H9 (cell line): Measurements from ENCODE around the gene PLEKHG2. TPM values are rescaled to one million over a fixed set of nuclear protein-coding genes. Genes with fewer than 3 reads are reported as not detected.

Experiments
- DNase-seq: peaks from one replicate; pipeline ENCODE4 v3.0.0-alpha.2; 2017
- H2AFZ ChIP-seq: one replicate; pipeline ENCODE4 v1.6.1; 2013; ENCODE audit warnings: mild to moderate bottlenecking, low read length, control low read depth, moderate library complexity
- H2AK5ac ChIP-seq: 2 replicates; pipeline ENCODE4 v1.6.1; 2013; ENCODE audit warnings: low read length, control low read depth, mixed read lengths; ENCODE audit not compliant: insufficient read length
- H2BK120ac ChIP-seq: one replicate; pipeline ENCODE4 v1.6.1; 2013; ENCODE audit warnings: low read depth, mild to moderate bottlenecking, low read length, control low read depth, inconsistent platforms; ENCODE audit not compliant: poor library complexity, severe bottlenecking
- H2BK12ac ChIP-seq: 2 replicates; pipeline ENCODE4 v1.6.1; 2013; ENCODE audit warnings: low read length, control low read depth, mixed read lengths, low read depth; ENCODE audit not compliant: insufficient read length
- H2BK15ac ChIP-seq: 2 replicates; pipeline ENCODE4 v1.6.1; 2013; ENCODE audit warnings: low read depth, low read length, control low read depth
- H2BK20ac ChIP-seq: one replicate; pipeline ENCODE4 v1.6.1; 2013; ENCODE audit warnings: low read depth, mild to moderate bottlenecking, low read length, control low read depth, inconsistent platforms; ENCODE audit not compliant: poor library complexity, severe bottlenecking
- H2BK5ac ChIP-seq: 2 replicates; pipeline ENCODE4 v1.6.1; 2013; ENCODE audit warnings: low read length, control low read depth, mixed read lengths; ENCODE audit not compliant: insufficient read length
- H3K14ac ChIP-seq: 2 replicates; pipeline ENCODE4 v1.6.1; 2013; ENCODE audit warnings: low read length, control low read depth; ENCODE audit not compliant: insufficient read depth
- H3K18ac ChIP-seq: 2 replicates; pipeline ENCODE4 v1.6.1; 2013; ENCODE audit warnings: low read depth, mild to moderate bottlenecking, mixed read lengths, low read length, control low read depth; ENCODE audit not compliant: insufficient read length
- H3K23ac ChIP-seq: 2 replicates; pipeline ENCODE4 v1.6.1; 2013; ENCODE audit warnings: low read length, control low read depth, mixed read lengths, low read depth; ENCODE audit not compliant: insufficient read length
- H3K23me2 ChIP-seq: 2 replicates; pipeline ENCODE4 v1.6.1; 2013; ENCODE audit warnings: low read depth, mild to moderate bottlenecking, mixed read lengths, low read length, control low read depth; ENCODE audit not compliant: insufficient read length, poor library complexity, severe bottlenecking
- H3K27ac ChIP-seq: 2 replicates; pipeline ENCODE4 v1.5.1; 2013; ENCODE audit warnings: low read length, control low read depth, mixed read lengths, low read depth; ENCODE audit not compliant: insufficient read length
- H3K27me3 ChIP-seq: 2 replicates; pipeline ENCODE4 v1.6.1; 2013; ENCODE audit warnings: low read length, control low read depth, inconsistent platforms; ENCODE audit not compliant: insufficient read depth
- H3K4ac ChIP-seq: 2 replicates; pipeline ENCODE4 v1.6.1; 2013; ENCODE audit warnings: low read depth, mild to moderate bottlenecking, control low read depth, inconsistent platforms, low read length, moderate library complexity
- H3K4me1 ChIP-seq: 2 replicates; pipeline ENCODE4 v1.6.1; 2013; ENCODE audit warnings: low read length, control low read depth, inconsistent platforms; ENCODE audit not compliant: insufficient read depth
- H3K4me2 ChIP-seq: 2 replicates; pipeline ENCODE4 v1.6.1; 2013; ENCODE audit warnings: low read length, control low read depth, mixed read lengths; ENCODE audit not compliant: insufficient read length, insufficient read depth
- H3K56ac ChIP-seq: 2 replicates; pipeline ENCODE4 v1.6.1; 2013; ENCODE audit warnings: low read depth, mild to moderate bottlenecking, mixed read lengths, low read length, control low read depth; ENCODE audit not compliant: insufficient read length
- H3K79me1 ChIP-seq: 2 replicates; pipeline ENCODE4 v1.6.1; 2013; ENCODE audit warnings: low read depth, mild to moderate bottlenecking, moderate library complexity, low read length, control low read depth, inconsistent platforms; ENCODE audit not compliant: insufficient read depth, poor library complexity, severe bottlenecking
- H3K79me2 ChIP-seq: 2 replicates; pipeline ENCODE4 v1.6.1; 2013; ENCODE audit warnings: low read length, control low read depth, inconsistent platforms; ENCODE audit not compliant: insufficient read depth
- H3K9ac ChIP-seq: 2 replicates; pipeline ENCODE4 v1.6.1; 2013; ENCODE audit warnings: low read length, control low read depth, mixed read lengths; ENCODE audit not compliant: insufficient read length; ENCODE audit errors: extremely low read depth
- H3K9me3 ChIP-seq: one replicate; pipeline ENCODE4 v1.6.1; 2013; ENCODE audit warnings: low read depth, low read length, inconsistent platforms; ENCODE audit not compliant: control insufficient read depth
- H3T11ph ChIP-seq: one replicate; pipeline ENCODE4 v1.6.1; 2013; ENCODE audit warnings: mild to moderate bottlenecking, low read length, control low read depth, inconsistent platforms
- H4K20me1 ChIP-seq: one replicate; pipeline ENCODE4 v1.6.1; 2013; ENCODE audit not compliant: control insufficient read depth, insufficient read length, insufficient read depth
- H4K5ac ChIP-seq: 2 replicates; pipeline ENCODE4 v1.6.1; 2013; ENCODE audit warnings: low read depth, mild to moderate bottlenecking, mixed read lengths, low read length, control low read depth; ENCODE audit not compliant: insufficient read length
- H4K8ac ChIP-seq: replicated peaks from 2 replicates; pipeline ENCODE4 v1.6.1; 2013; ENCODE audit warnings: low read length, control low read depth, mixed read lengths, low read depth; ENCODE audit not compliant: insufficient read length
- H4K91ac ChIP-seq: 2 replicates; pipeline ENCODE4 v1.6.1; 2013; ENCODE audit warnings: low read depth, mild to moderate bottlenecking, moderate library complexity, mixed read lengths, low read length, control low read depth; ENCODE audit not compliant: insufficient read length
- H3K27ac Mint-ChIP-seq, 3 experiments: 2 replicates in 2 of 3; 3 replicates in 1 of 3; pipeline ENCODE4 v1.8.0; 2020 to 2021; ENCODE audit warnings: mixed read lengths in 3 of 3, mild to moderate bottlenecking in 1 of 3, moderate library complexity in 1 of 3
- H3K27me3 Mint-ChIP-seq: 2 replicates; pipeline ENCODE4 v1.8.0; 2021; ENCODE audit warnings: low read depth, mild to moderate bottlenecking, moderate library complexity, mixed read lengths
- H3K36me3 Mint-ChIP-seq, 3 experiments: 2 replicates in 2 of 3; 3 replicates in 1 of 3; pipeline ENCODE4 v1.8.0; 2020 to 2021; ENCODE audit warnings: low read depth in 3 of 3, mixed read lengths in 3 of 3; ENCODE audit not compliant: insufficient read depth in 1 of 3
- H3K4me1 Mint-ChIP-seq, 2 experiments: 2 replicates each; pipeline ENCODE4 v1.8.0; 2020; ENCODE audit warnings: mixed read lengths in 2 of 2
- H3K4me3 Mint-ChIP-seq, 2 experiments: 2 replicates in 1 of 2; 3 replicates in 1 of 2; pipeline ENCODE4 v1.8.0; 2020 to 2021; ENCODE audit warnings: mild to moderate bottlenecking in 2 of 2, mixed read lengths in 2 of 2, moderate library complexity in 1 of 2
- H3K9me3 Mint-ChIP-seq, 2 experiments: 2 replicates in 1 of 2; 3 replicates in 1 of 2; pipeline ENCODE4 v1.8.0; 2020; ENCODE audit warnings: mild to moderate bottlenecking in 2 of 2, mixed read lengths in 2 of 2, moderate library complexity in 1 of 2
- CTCF ChIP-seq: fragments of 200-600 bp; sonication (generic); conservative IDR thresholded peaks from 3 replicates; pipeline ENCODE4 v1.8.0; 2021; ENCODE audit warnings: antibody characterized with exemption, mild to moderate bottlenecking
- WGBS: extraction: QIAGEN DNeasy Blood & Tissue Kit; methylation state at CpG from one replicate; pipeline ENCODE4 v1.1.7; 2013; ENCODE audit warnings: missing lambda C conversion rate, low lambda C conversion rate, mixed read lengths; ENCODE audit not compliant: insufficient read length; ENCODE audit errors: extremely low coverage; 5-methylcytosine and 5-hydroxymethylcytosine counted together
- total RNA-seq: library from RNA; stranded (reverse); gene quantifications from 2 replicates; pipeline ENCODE4 v1.2.1, GENCODE V29; 2021

Gene PLEKHG2
- total RNA-seq, 1 experiment from 2014 or later = 167 TPM

- Histone ChIP-seq H3K79me1 (no peaks in the 10 kb centered on the region), H3K23ac (no peak overlapping the region), H4K91ac (no peak overlapping the region), H3K14ac (no peak overlapping the region), H3K4ac (no peak overlapping the region), H2BK15ac (no peak overlapping the region), H4K20me1 (no peaks in the 10 kb centered on the region), H2BK5ac (no peak overlapping the region), H2AK5ac (no peak overlapping the region), H2BK120ac (no peak overlapping the region), H4K8ac (no peak overlapping the region), H3K79me2 (no peaks in the 10 kb centered on the region), H3K27me3 (no peaks in the 10 kb centered on the region), H3K9ac (no peak overlapping the region), H3T11ph (no peak overlapping the region), H3K18ac (no peak overlapping the region), H2AFZ (no peak overlapping the region), H2BK12ac (no peak overlapping the region), H4K5ac (no peak overlapping the region), H3K23me2 (no peaks in the 10 kb centered on the region), H3K4me1 (0 out of 2 replicates have a peak, but pooled peaks cover 3% of the 10 kb centered on the region), H3K4me2 (no peak overlapping the region), H3K9me3 (no peaks in the 10 kb centered on the region), H2BK20ac (no peak overlapping the region), H3K27ac (no peak overlapping the region), H3K56ac (no peak overlapping the region)
- H3K36me3 Mint-ChIP-seq = peaks cover 36 to 87% (median 75%) of the 10 kb centered on the region in 3 experiments
- H3K4me3 Mint-ChIP-seq = no peak overlapping the region
- TF ChIP-seq CTCF = no peak
- H3K27ac Mint-ChIP-seq = no peak overlapping the region
- no peaks in the 10 kb centered on the region for H3K9me3 Mint-ChIP-seq
- no peaks in the 10 kb centered on the region for H3K27me3 Mint-ChIP-seq
- WGBS = no CpG with 5 or more reads among the region's 5 CpGs
- peaks cover 11 to 14% of the 10 kb centered on the region in 2 experiments for H3K4me1 Mint-ChIP-seq
- no peak for DNase-seq
Observed at GRCh38 chr19:39422020-39422419, 9.6 kb downstream of the PLEKHG2 start.
